Kidney epithelial cell (primary cell): ENCODE data around the gene E2F8. TPM values are rescaled to one million over a fixed set of nuclear protein-coding genes. Genes with fewer than 3 reads are reported as not detected.
A peak's percentile ranks its signal among the peaks of the same experiment; 100 is the strongest.

ENCODE experiments used
- DNase-seq: peaks from one replicate; pipeline ENCODE4 v3.0.0-alpha.2; 2010; ENCODE audit warnings: low read depth
- H3K27me3 ChIP-seq: 2 replicates; pipeline ENCODE4 v1.6.0; 2011; ENCODE audit warnings: low read length; ENCODE audit not compliant: control insufficient read depth, insufficient read depth
- H3K36me3 ChIP-seq: 2 replicates; pipeline ENCODE4 v1.5.1; 2011; ENCODE audit warnings: low read length; ENCODE audit not compliant: control insufficient read depth, insufficient read depth
- H3K4me3 ChIP-seq: 2 replicates; pipeline ENCODE4 v1.5.1; 2011; ENCODE audit warnings: low read depth, mild to moderate bottlenecking, control low read depth, low read length
- CTCF ChIP-seq: IDR thresholded peaks from 2 replicates; pipeline ENCODE4 v1.5.1; 2011; ENCODE audit warnings: mild to moderate bottlenecking, moderate library complexity, low read length, control low read depth, inconsistent platforms; ENCODE audit not compliant: insufficient read depth, poor library complexity, severe bottlenecking
- total RNA-seq: library from RNA; depleted of rRNA; stranded (reverse); fragments of >200 nt; gene quantifications from 2 replicates; pipeline ENCODE4 v1.2.3, GENCODE V29; 2015

E2F8 gene
- total RNA-seq, 1 donor from 2014 or later: 0.04 TPM

GRCh38 chr11:19241260-19242178 is 774 bp upstream of the E2F8 start:
- Histone ChIP-seq H3K27me3 (peaks cover 20% of the 10 kb centered on the region), H3K4me3 (peak overlapping the region; percentile 82), H3K36me3 (no peaks in the 10 kb centered on the region)
- TF ChIP-seq CTCF: no peak
- DNase-seq: no peak

- TF ChIP-seq CTCF: no peak
- H3K36me3 ChIP-seq: no peaks in the 10 kb centered on the region
Observed at GRCh38 chr11:19239039-19239438, 1.7 kb downstream of the E2F8 start.

GRCh38 chr11:19237813-19238212 is 2.9 kb downstream of the E2F8 start:
- DNase-seq: no peak
- no peaks in the 10 kb centered on the region for H3K36me3 ChIP-seq
- no peak overlapping the region for H3K4me3 ChIP-seq
- peaks cover 13% of the 10 kb centered on the region for H3K27me3 ChIP-seq
- TF ChIP-seq CTCF: no peak

More at GRCh38 chr11:19239039-19239438, 1.7 kb downstream of the E2F8 start:
- Histone ChIP-seq H3K27me3 (peaks cover 20% of the 10 kb centered on the region), H3K4me3 (no peak overlapping the region)
- DNase-seq: no peak

GRCh38 chr11:19237381-19237780 is 3.4 kb downstream of the E2F8 start:
- no peak for DNase-seq
- TF ChIP-seq CTCF: no peak
- H3K27me3 ChIP-seq: peaks cover 8% of the 10 kb centered on the region
- H3K36me3 ChIP-seq: no peaks in the 10 kb centered on the region
- H3K4me3 ChIP-seq: no peak overlapping the region

GRCh38 chr11:19234231-19234817 is 6.4 kb downstream of the E2F8 start:
- H3K27me3 ChIP-seq: no peaks in the 10 kb centered on the region
- no peak for TF ChIP-seq CTCF
- H3K4me3 ChIP-seq: no peak overlapping the region
- no peaks in the 10 kb centered on the region for H3K36me3 ChIP-seq
- DNase-seq: no peak
